GM20000 (cell line): Measurements from ENCODE around the gene LRRC14B.

ENCODE experiments used
- DNase-seq: peaks from one replicate; pipeline ENCODE4 v3.0.0; 2012; ENCODE audit warnings: low spot score
- CTCF ChIP-seq: IDR thresholded peaks from 2 replicates; pipeline ENCODE4 v1.5.1; 2012; ENCODE audit warnings: mild to moderate bottlenecking, control low read depth; ENCODE audit errors: extremely low read depth, missing control alignments

Gene LRRC14B

GRCh38 chr5:149745-150485 lies 41.4 kb upstream of the LRRC14B start:
- no peak for TF ChIP-seq CTCF
- DNase-seq: no peak

DNA sequence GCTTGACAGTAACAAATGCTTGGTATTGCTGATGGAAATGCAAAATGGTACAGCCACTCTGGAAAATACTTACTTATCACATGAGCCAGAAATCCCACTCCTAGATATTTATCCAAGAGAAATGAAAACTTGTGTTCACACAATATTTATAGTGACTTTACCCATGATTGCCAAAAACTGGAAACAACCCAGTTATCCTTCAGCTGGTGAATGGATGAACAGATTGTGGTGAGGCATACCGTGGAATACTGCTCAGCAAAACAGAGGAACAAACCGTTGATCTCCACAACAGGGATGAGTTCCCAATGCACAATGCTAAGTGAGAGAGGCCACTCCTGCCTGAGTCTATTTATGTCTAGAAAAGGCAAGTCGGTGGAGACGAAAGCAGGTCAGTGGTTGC lies 40.5 kb upstream of the LRRC14B start:
- no peak for TF ChIP-seq CTCF
- no peak for DNase-seq

DNA sequence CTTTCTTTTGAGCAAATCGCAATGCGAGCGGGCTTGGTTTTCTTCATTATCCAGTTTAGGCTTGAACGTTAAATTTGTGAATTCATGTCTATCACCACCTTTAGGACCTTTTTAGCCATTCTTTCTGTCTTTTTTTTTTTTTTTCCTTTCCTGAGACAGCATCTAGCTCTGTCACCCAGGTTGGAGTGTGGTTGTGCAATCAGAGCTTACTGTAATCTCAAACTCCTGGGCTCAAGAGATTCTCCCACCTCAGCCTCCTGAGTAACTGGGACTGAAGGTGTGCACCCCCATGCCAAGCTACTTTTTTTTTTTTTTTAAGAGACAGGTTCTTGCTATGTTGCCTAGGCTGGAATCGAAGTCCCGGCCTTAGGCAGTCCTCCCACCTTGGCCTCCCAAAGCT lies 39.2 kb upstream of the LRRC14B start:
- no peak for TF ChIP-seq CTCF

GRCh38 chr5:153256-153655 lies 38.0 kb upstream of the LRRC14B start:
- DNase-seq: no peak
- TF ChIP-seq CTCF: no peak

More for the DNA sequence above, 39.2 kb upstream of the LRRC14B start:
- DNase-seq: no peak

- no peak for DNase-seq
- no peak for TF ChIP-seq CTCF
Observed at GRCh38 chr5:154236-154635, 37.1 kb upstream of the LRRC14B start.

GRCh38 chr5:154826-155225 lies 36.5 kb upstream of the LRRC14B start:
- TF ChIP-seq CTCF: no peak
- no peak for DNase-seq

DNA sequence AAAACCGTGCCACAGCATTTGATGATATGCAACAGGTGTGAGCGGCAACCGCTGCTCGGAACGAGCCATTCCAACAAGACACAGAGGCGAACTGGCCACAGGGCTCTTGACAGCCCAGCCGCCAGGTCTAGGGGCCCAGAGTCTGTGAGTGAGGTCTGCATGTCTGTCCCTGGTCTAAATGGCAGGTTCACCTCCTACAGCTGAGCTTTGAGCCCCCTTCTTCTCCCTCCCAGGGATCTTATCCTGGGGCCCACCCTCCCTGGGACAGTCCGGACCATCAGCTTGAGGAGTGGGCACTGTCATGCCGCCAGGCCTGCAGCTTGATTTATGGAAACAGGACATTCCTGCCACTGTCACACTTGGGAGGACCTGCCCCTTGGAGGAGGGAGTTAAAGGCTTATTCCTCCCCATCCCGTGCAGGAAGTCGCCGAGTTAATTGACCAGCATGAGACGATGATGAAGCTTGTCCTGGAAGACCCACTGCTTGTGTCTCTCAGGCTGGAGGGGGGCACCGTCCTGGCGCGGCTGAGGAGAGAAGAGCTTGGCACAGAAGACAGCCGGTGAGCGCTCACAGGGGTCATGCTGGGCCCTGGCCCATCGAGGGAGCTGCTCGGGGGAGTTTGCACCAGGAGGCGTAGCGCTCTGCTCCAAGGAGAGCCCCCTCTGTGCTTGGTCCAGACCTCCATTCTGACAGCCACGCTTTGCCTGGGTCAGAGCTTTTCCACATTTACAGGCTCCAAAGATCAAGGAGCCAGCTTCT lies 35.5 kb upstream of the LRRC14B start:
- TF ChIP-seq CTCF: no peak
- no peak for DNase-seq
